H1 (cell line): Measurements from ENCODE around the gene ALPL. TPM values are rescaled to one million over a fixed set of nuclear protein-coding genes. Genes with fewer than 3 reads are reported as not detected.

Source experiments
- CTCF ChIA-PET: fragments of 300-600 bp; sonication (Branson Sonifier 250); formaldehyde crosslinking; loops from one replicate; lab custom pipeline; 2021; ENCODE audit not compliant: partially characterized antibody; lab: Charles Lee
- POLR2A ChIA-PET: fragments of 300-600 bp; sonication (Branson Sonifier 250); formaldehyde crosslinking; loops from one replicate; lab custom pipeline; 2021; ENCODE audit warnings: inconsistent platforms; ENCODE audit not compliant: partially characterized antibody; lab: Charles Lee
- DNase-seq, 2 experiments: peaks; one replicate each; pipeline versions ENCODE4 v3.0.0 to v3.0.0-alpha.2; 2010 to 2022; ENCODE audit warnings: low spot score in 2 of 2, low read depth in 1 of 2, mixed read lengths in 1 of 2
- FAIRE-seq: peaks from 2 replicates; lab custom pipeline; 2011; peaks lifted over from hg19 to GRCh38; lab: Jason Lieb, UNC
- H2AFZ ChIP-seq: 2 replicates; pipeline ENCODE4 v1.8.1; 2012; ENCODE audit warnings: low read length, inconsistent platforms
- H2AK5ac ChIP-seq: 2 replicates; pipeline ENCODE4 v1.6.1; 2013; ENCODE audit warnings: low read depth, low read length
- H2BK120ac ChIP-seq: replicated peaks from 2 replicates; pipeline ENCODE3; 2013; ENCODE audit warnings: low read depth, low read length, inconsistent platforms
- H2BK12ac ChIP-seq: 2 replicates; pipeline ENCODE4 v1.6.1; 2013; ENCODE audit warnings: low read depth, low read length
- H2BK15ac ChIP-seq: 2 replicates; pipeline ENCODE4 v1.6.1; 2013; ENCODE audit warnings: low read length
- H2BK20ac ChIP-seq: 2 replicates; pipeline ENCODE4 v1.6.1; 2013; ENCODE audit warnings: low read length
- H2BK5ac ChIP-seq: 2 replicates; pipeline ENCODE4 v1.6.1; 2013; ENCODE audit warnings: low read depth, low read length
- H3K14ac ChIP-seq: 2 replicates; pipeline ENCODE4 v1.6.1; 2013; ENCODE audit warnings: inconsistent platforms; ENCODE audit not compliant: insufficient read length
- H3K18ac ChIP-seq: 2 replicates; pipeline ENCODE4 v1.6.1; 2013; ENCODE audit warnings: low read length; ENCODE audit errors: extremely low read depth
- H3K23ac ChIP-seq: 2 replicates; pipeline ENCODE4 v1.6.1; 2013; ENCODE audit warnings: inconsistent platforms; ENCODE audit not compliant: insufficient read length
- H3K23me2 ChIP-seq: 2 replicates; pipeline ENCODE4 v1.6.1; 2013; ENCODE audit warnings: low read depth, low read length
- H3K27ac ChIP-seq: 2 replicates; pipeline ENCODE4 v1.6.1; 2011; ENCODE audit warnings: low read depth, low read length, inconsistent platforms
- H3K27me3 ChIP-seq, 4 experiments: replicated peaks in 1 of 4; 1 replicate in 1 of 4; 2 replicates in 3 of 4; pipeline versions ENCODE4 v1.6.1 to v1.8.1; 2011 to 2013; ENCODE audit warnings: low read length in 3 of 4, mild to moderate bottlenecking in 3 of 4, inconsistent platforms in 2 of 4, mixed read lengths in 2 of 4, moderate library complexity in 1 of 4; ENCODE audit not compliant: control insufficient read depth in 3 of 4, insufficient read depth in 3 of 4; ENCODE audit errors: extremely low read depth in 1 of 4
- H3K36me3 ChIP-seq, 4 experiments: 2 replicates each; pipeline versions ENCODE4 v1.6.1 to v1.8.1; 2011 to 2013; ENCODE audit warnings: mild to moderate bottlenecking in 4 of 4, low read length in 3 of 4, moderate library complexity in 2 of 4, control low read depth in 1 of 4, inconsistent platforms in 1 of 4; ENCODE audit not compliant: insufficient read depth in 4 of 4, control insufficient read depth in 2 of 4
- H3K4ac ChIP-seq: replicated peaks from 2 replicates; pipeline ENCODE3; 2013; ENCODE audit warnings: low read length, low read depth, mixed read lengths, inconsistent platforms; ENCODE audit not compliant: insufficient read length
- H3K4me1 ChIP-seq, 4 experiments: replicated peaks in 1 of 4; 1 replicate in 1 of 4; 2 replicates in 3 of 4; pipeline versions ENCODE4 v1.6.1 to v1.8.1; 2011 to 2013; ENCODE audit warnings: low read length in 3 of 4, inconsistent platforms in 2 of 4, mixed read lengths in 1 of 4; ENCODE audit not compliant: insufficient read depth in 4 of 4, control insufficient read depth in 3 of 4
- H3K4me2 ChIP-seq, 2 experiments: 2 replicates each; pipeline versions ENCODE4 v1.6.1 to v1.8.1; 2011 to 2013; ENCODE audit warnings: low read depth in 2 of 2, low read length in 2 of 2, control low read depth in 1 of 2, inconsistent platforms in 1 of 2, mild to moderate bottlenecking in 1 of 2; ENCODE audit not compliant: insufficient read depth in 1 of 2
- H3K4me3 ChIP-seq, 4 experiments: fragments of 200-600, 300-600 bp in 1 of 4; sonication (generic), shearing (Covaris generic), sonication (Bioruptor Twin) in 1 of 4; 2 replicates each; pipeline versions ENCODE4 v1.5.1 to v1.8.1; 2011 to 2016; ENCODE audit warnings: low read length in 4 of 4, low read depth in 3 of 4, control low read depth in 2 of 4, inconsistent platforms in 2 of 4, mild to moderate bottlenecking in 2 of 4, mixed read lengths in 1 of 4, moderate library complexity in 1 of 4; ENCODE audit not compliant: insufficient read depth in 2 of 4; ENCODE audit errors: extremely low read depth in 1 of 4
- H3K56ac ChIP-seq: replicated peaks from 2 replicates; pipeline ENCODE3; 2013; ENCODE audit warnings: low read depth, mild to moderate bottlenecking, mixed read lengths, low read length, inconsistent platforms; ENCODE audit not compliant: insufficient read length
- H3K79me1 ChIP-seq: 2 replicates; pipeline ENCODE4 v1.6.1; 2013; ENCODE audit warnings: low read depth, low read length, control low read depth
- H3K79me2 ChIP-seq, 2 experiments: 2 replicates each; pipeline versions ENCODE4 v1.6.1 to v1.8.1; 2012 to 2013; ENCODE audit warnings: low read length in 2 of 2, mild to moderate bottlenecking in 2 of 2, inconsistent platforms in 1 of 2; ENCODE audit not compliant: insufficient read depth in 2 of 2, control insufficient read depth in 1 of 2
- H3K9ac ChIP-seq, 4 experiments: replicated peaks in 1 of 4; 1 replicate in 1 of 4; 2 replicates in 3 of 4; pipeline versions ENCODE4 v1.6.1 to v1.8.1; 2011 to 2013; ENCODE audit warnings: low read depth in 3 of 4, low read length in 3 of 4, control low read depth in 2 of 4, mild to moderate bottlenecking in 2 of 4, moderate library complexity in 2 of 4, inconsistent platforms in 1 of 4; ENCODE audit errors: extremely low read depth in 1 of 4
- H3K9me3 ChIP-seq, 2 experiments: 2 replicates each; pipeline versions ENCODE4 v1.6.1 to v1.8.1; 2012 to 2013; ENCODE audit warnings: mild to moderate bottlenecking in 2 of 2, moderate library complexity in 2 of 2, control low read depth in 1 of 2, inconsistent platforms in 1 of 2, low read depth in 1 of 2, low read length in 1 of 2, mixed read lengths in 1 of 2; ENCODE audit not compliant: insufficient read depth in 2 of 2
- H4K20me1 ChIP-seq, 2 experiments: replicated peaks in 1 of 2; 2 replicates each; pipeline versions ENCODE3 to v1.8.1; 2011 to 2013; ENCODE audit warnings: inconsistent platforms in 2 of 2, low read length in 2 of 2, mild to moderate bottlenecking in 1 of 2; ENCODE audit not compliant: insufficient read depth in 2 of 2, control insufficient read depth in 1 of 2
- H4K5ac ChIP-seq: 2 replicates; pipeline ENCODE4 v1.6.1; 2013; ENCODE audit warnings: low read length, low read depth, mixed read lengths, inconsistent platforms; ENCODE audit not compliant: insufficient read length
- H4K8ac ChIP-seq: 2 replicates; pipeline ENCODE4 v1.8.0; 2013; ENCODE audit warnings: mild to moderate bottlenecking, moderate library complexity, low read length, inconsistent platforms; ENCODE audit not compliant: insufficient read depth; ENCODE audit errors: extremely low read depth
- H4K91ac ChIP-seq: replicated peaks from 2 replicates; pipeline ENCODE3; 2013; ENCODE audit warnings: low read length, mixed read lengths, inconsistent platforms; ENCODE audit not compliant: insufficient read length
- ASH2L ChIP-seq: fragments of 200-600, 300-600 bp; sonication (generic); IDR thresholded peaks from one replicate; pipeline ENCODE4 v1.7.1; 2017; ENCODE audit warnings: low read length
- ATF3 ChIP-seq: IDR thresholded peaks from 2 replicates; pipeline ENCODE4 v1.6.1; 2011; ENCODE audit warnings: low read depth, mild to moderate bottlenecking, low read length; ENCODE audit not compliant: insufficient read depth
- CEBPB ChIP-seq: IDR thresholded peaks from 2 replicates; pipeline ENCODE4 v1.6.1; 2012; ENCODE audit warnings: low read depth, low read length
- WGBS, 2 experiments: shearing (Covaris generic) in 1 of 2; methylation state at CpG; one replicate each; pipeline versions ENCODE4 v1.1.6 to v1.1.7; 2013 to 2015; ENCODE audit warnings: low lambda C conversion rate in 2 of 2, mixed read lengths in 2 of 2, inconsistent platforms in 1 of 2, low coverage in 1 of 2, missing lambda C conversion rate in 1 of 2; ENCODE audit not compliant: insufficient replicate concordance in 2 of 2, insufficient coverage in 1 of 2, insufficient read length in 1 of 2; ENCODE audit errors: extremely low coverage in 1 of 2, missing lambda C conversion rate in 1 of 2; 5-methylcytosine and 5-hydroxymethylcytosine counted together
- polyA plus RNA-seq, 7 experiments: library from polyadenylated mRNA; depleted of rRNA in 3 of 7; stranded (reverse) in 5 of 7; unstranded in 2 of 7; fragments of >200 nt in 5 of 7; fragments of 200-250 nt in 2 of 7; gene quantifications; 1 replicate in 5 of 7; 2 replicates in 1 of 7; 4 replicates in 1 of 7; pipeline versions ENCODE4 v1.2.1 to v1.2.3, GENCODE V29; 2011 to 2013; ENCODE audit warnings: missing spikeins in 2 of 7, mixed read lengths in 2 of 7
- total RNA-seq: library from RNA; stranded (reverse); fragmentation: NEBNext Ultra II Directional; extraction: Animal tissue kit (Norgen Biotek cat#: 25700); gene quantifications from 2 replicates; pipeline ENCODE4 v1.2.1, GENCODE V29; 2021

Gene ALPL
- total and polyA plus RNA-seq, 2 of the 8 experiments (the other 6 are each of a cell fraction or from before 2014, with no cell fraction given), result 175 to 362 TPM

DNA sequence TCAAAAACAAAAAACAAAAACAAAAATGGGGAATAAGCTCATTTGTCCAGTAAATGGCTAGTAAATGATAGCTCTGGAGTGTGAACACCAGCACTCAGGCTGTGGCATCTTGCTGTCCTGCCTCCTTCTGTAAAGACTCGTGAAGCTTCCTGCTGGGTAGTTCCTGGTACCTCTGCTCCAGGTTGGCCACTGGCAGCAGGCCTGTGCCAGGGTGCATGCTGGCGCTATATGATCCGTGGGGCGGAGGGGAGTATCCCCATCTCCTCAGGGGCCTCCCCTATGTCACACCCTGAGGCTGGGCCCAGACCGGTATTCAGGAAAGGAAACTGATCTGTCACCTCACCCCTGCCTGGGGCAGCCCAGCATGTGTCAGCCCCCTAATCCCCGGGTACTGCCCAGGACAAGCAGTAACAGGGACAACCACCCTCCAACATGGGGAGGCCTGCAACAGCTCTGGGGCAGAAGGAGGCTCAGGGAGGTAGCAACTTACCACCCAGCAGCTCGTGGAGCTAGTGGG is 14.1 kb downstream of the ALPL start:
- H2AK5ac ChIP-seq, result no peak overlapping the region
- no peak overlapping the region for H4K5ac ChIP-seq
- H3K9ac ChIP-seq, result no peak overlapping the region
- FAIRE-seq (no peak), DNase-seq (no peak)
- H3K4me2 ChIP-seq, result no peak overlapping the region
- H2AFZ ChIP-seq, result no peak overlapping the region
- no peak for TF ChIP-seq ASH2L
- TF ChIP-seq CEBPB, result no peak
- no peak for TF ChIP-seq ATF3
- no peaks in the 10 kb centered on the region for H3K27me3 ChIP-seq
- no peak overlapping the region for H3K27ac ChIP-seq
- no peak overlapping the region for H2BK12ac ChIP-seq
- H3K23ac ChIP-seq, result no peak overlapping the region
- peaks cover 2 to 18% of the 10 kb centered on the region in 2 experiments for H4K20me1 ChIP-seq
- H3K4me1 ChIP-seq, result peaks cover 6 to 24% (median 13%) of the 10 kb centered on the region in 4 experiments
- no peak overlapping the region for H2BK15ac ChIP-seq
- no peak overlapping the region for H3K14ac ChIP-seq
- no peaks in the 10 kb centered on the region for H3K36me3 ChIP-seq
- no peaks in the 10 kb centered on the region for H3K9me3 ChIP-seq
- no peak overlapping the region for H2BK120ac ChIP-seq
- H3K56ac ChIP-seq, result no peak overlapping the region
- peaks cover 18% of the 10 kb centered on the region for H3K79me1 ChIP-seq
- H3K23me2 ChIP-seq, result no peaks in the 10 kb centered on the region
- peak overlapping the region; percentile 54 for H4K91ac ChIP-seq
- H3K79me2 ChIP-seq, result peaks cover 0 to 56% of the 10 kb centered on the region in 2 experiments; a peak in 3 of 4 replicates
- no peak overlapping the region for H2BK5ac ChIP-seq
- ChIA-PET POLR2A (interaction anchor here (1.0 to 1.5 kb wide), 4 partner anchors 11 to 36 kb away, joined by 3 read pairs; partner anchors contain the start of gene ALPL), CTCF (interaction anchor here (0.6 to 26.3 kb wide), 9 partner anchors 12 to 1593 kb away, joined by 3 to 372 read pairs (median 3); no protein-coding TSS in a partner anchor)
- H3K18ac ChIP-seq, result no peak overlapping the region
- 90% methylated on average over 7 of the region's 7 CpGs; no CpG with 5 or more reads in 1 of the 2 experiments for WGBS, 2 experiments
- no peak overlapping the region for H3K4me3 ChIP-seq
- H4K8ac ChIP-seq, result no peak overlapping the region
- H2BK20ac ChIP-seq, result no peak overlapping the region
- no peak overlapping the region for H3K4ac ChIP-seq
